ENCODE results near the gene MROH9. TPM values are rescaled to one million over a fixed set of nuclear protein-coding genes. Genes with fewer than 3 reads are reported as not detected.

Gene MROH9
- total RNA-seq (not detected), polyA plus RNA-seq (not detected), total RNA-seq (not detected)

- Mint-ChIP-seq H3K27me3 (peaks cover 6 to 18% (median 13%) of the 10 kb centered on the region in 5 donors), H3K36me3 (peaks cover 0 to 4% (median 0%) of the 10 kb centered on the region in 5 donors), H3K4me3 (no peak within 1 kb of the TSS), H3K27ac (no peak within 1 kb of the TSS), H3K9me3 (peaks cover 0 to 3% (median 0%) of the 10 kb centered on the region in 11 donors), H3K4me1 (peaks cover 0 to 1% (median 0%) of the 10 kb centered on the region in 7 donors)
- H3K4me3 ChIP-seq (ENCODE audit: low read length) = no peak within 1 kb of the TSS
- ChIA-PET CTCF (no interaction called here), POLR2A (interaction anchor here (0.6 kb wide), 1 partner anchor 23 kb away, joined by 6 read pairs; no protein-coding TSS in a partner anchor)
- H3K9me3 ChIP-seq (ENCODE audit: control insufficient read depth in 2 of 3, low read length in 3 of 3) = no peaks in the 10 kb centered on the region
- H3K36me3 ChIP-seq (ENCODE audit: control insufficient read depth in 2 of 3, insufficient read depth in 3 of 3, low read length in 3 of 3) = no peaks in the 10 kb centered on the region
- no peak within 1 kb of the TSS for H3K27ac ChIP-seq (ENCODE audit: low read depth, low read length)
- DNase-seq = no peak
- ATAC-seq = no peak
- no peaks in the 10 kb centered on the region for H3K27me3 ChIP-seq (ENCODE audit: control insufficient read depth in 2 of 2, insufficient read depth in 2 of 2, low read length in 2 of 2)
- intact Hi-C loops (cut with micrococcal nuclease) = no loop called here
- H3K4me1 ChIP-seq (ENCODE audit: control insufficient read depth in 2 of 2, insufficient read depth in 2 of 2, low read length in 2 of 2) = no peaks in the 10 kb centered on the region
Measured at GRCh38 chr1:170935231-170935630, at the start of gene MROH9. TSS of gene MROH9 (plus strand) at chr1:170935534. CDS start at chr1:170945557, 10,023 bp downstream.

GRCh38 chr1:170885551-170885950 is 49.8 kb upstream of the MROH9 start:
- intact Hi-C loops (cut with micrococcal nuclease) = no loop called here
- H3K4me3 Mint-ChIP-seq = no peak overlapping the region
- ATAC-seq = no peak

GRCh38 chr1:170886460-170886859 is 48.9 kb upstream of the MROH9 start:
- Mint-ChIP-seq H3K4me1 (no peaks in the 10 kb centered on the region), H3K36me3 (no peaks in the 10 kb centered on the region), H3K27ac (no peak overlapping the region), H3K4me3 (no peak overlapping the region), H3K9me3 (peaks cover 0 to 7% (median 0%) of the 10 kb centered on the region in 11 donors), H3K27me3 (peaks cover 0 to 35% (median 9%) of the 10 kb centered on the region in 5 donors)
- H3K9me3 ChIP-seq (ENCODE audit: control insufficient read depth in 2 of 3, low read length in 3 of 3) = no peaks in the 10 kb centered on the region
- ATAC-seq = no peak
- no peak for DNase-seq
- H3K4me1 ChIP-seq (ENCODE audit: control insufficient read depth in 2 of 2, insufficient read depth in 2 of 2, low read length in 2 of 2) = no peaks in the 10 kb centered on the region
- H3K36me3 ChIP-seq (ENCODE audit: control insufficient read depth in 2 of 3, insufficient read depth in 3 of 3, low read length in 3 of 3) = no peaks in the 10 kb centered on the region
- no peaks in the 10 kb centered on the region for H3K27me3 ChIP-seq (ENCODE audit: control insufficient read depth in 2 of 2, insufficient read depth in 2 of 2, low read length in 2 of 2)
- ChIA-PET CTCF (no interaction called here), POLR2A (no interaction called here)
- no peak overlapping the region for H3K4me3 ChIP-seq (ENCODE audit: low read length)
- intact Hi-C loops (cut with micrococcal nuclease) = no loop called here
- H3K27ac ChIP-seq (ENCODE audit: low read depth, low read length) = no peak overlapping the region

More at GRCh38 chr1:170885551-170885950, 49.8 kb upstream of the MROH9 start:
- ChIA-PET CTCF (interaction anchor here (0.6 kb wide), 1 partner anchor 957 kb away, joined by 5 read pairs; no protein-coding TSS in a partner anchor), POLR2A (no interaction called here)
- H3K27ac Mint-ChIP-seq = no peak overlapping the region
- no peaks in the 10 kb centered on the region for H3K36me3 Mint-ChIP-seq
- no peak overlapping the region for H3K4me3 ChIP-seq (ENCODE audit: low read length)
- no peak overlapping the region for H3K27ac ChIP-seq (ENCODE audit: low read depth, low read length)
- H3K4me1 ChIP-seq (ENCODE audit: control insufficient read depth in 2 of 2, insufficient read depth in 2 of 2, low read length in 2 of 2) = no peaks in the 10 kb centered on the region
- peaks cover 0 to 7% (median 0%) of the 10 kb centered on the region in 11 donors for H3K9me3 Mint-ChIP-seq
- H3K36me3 ChIP-seq (ENCODE audit: control insufficient read depth in 2 of 3, insufficient read depth in 3 of 3, low read length in 3 of 3) = no peaks in the 10 kb centered on the region
- no peaks in the 10 kb centered on the region for H3K4me1 Mint-ChIP-seq
- no peak for DNase-seq
- peaks cover 0 to 37% (median 7%) of the 10 kb centered on the region in 5 donors for H3K27me3 Mint-ChIP-seq
- no peaks in the 10 kb centered on the region for H3K9me3 ChIP-seq (ENCODE audit: control insufficient read depth in 2 of 3, low read length in 3 of 3)
- no peaks in the 10 kb centered on the region for H3K27me3 ChIP-seq (ENCODE audit: control insufficient read depth in 2 of 2, insufficient read depth in 2 of 2, low read length in 2 of 2)

- no peaks in the 10 kb centered on the region for H3K36me3 Mint-ChIP-seq
- no peaks in the 10 kb centered on the region for H3K9me3 ChIP-seq (ENCODE audit: control insufficient read depth in 2 of 3, low read length in 3 of 3)
- H3K4me3 Mint-ChIP-seq = no peak overlapping the region
- no peak overlapping the region for H3K4me3 ChIP-seq (ENCODE audit: low read length)
- H3K36me3 ChIP-seq (ENCODE audit: control insufficient read depth in 2 of 3, insufficient read depth in 3 of 3, low read length in 3 of 3) = no peaks in the 10 kb centered on the region
- no peak for DNase-seq
- peaks cover 0 to 32% (median 4%) of the 10 kb centered on the region in 5 donors for H3K27me3 Mint-ChIP-seq
- CTCF ChIA-PET = no interaction called here
- H3K4me1 ChIP-seq (ENCODE audit: control insufficient read depth in 2 of 2, insufficient read depth in 2 of 2, low read length in 2 of 2) = no peaks in the 10 kb centered on the region
- H3K27ac Mint-ChIP-seq = no peak overlapping the region
- POLR2A ChIA-PET = no interaction called here
- ATAC-seq = no peak
- H3K27me3 ChIP-seq (ENCODE audit: control insufficient read depth in 2 of 2, insufficient read depth in 2 of 2, low read length in 2 of 2) = no peaks in the 10 kb centered on the region
- peaks cover 0 to 7% (median 0%) of the 10 kb centered on the region in 11 donors for H3K9me3 Mint-ChIP-seq
- intact Hi-C loops (cut with micrococcal nuclease) = no loop called here
- no peaks in the 10 kb centered on the region for H3K4me1 Mint-ChIP-seq
- H3K27ac ChIP-seq (ENCODE audit: low read depth, low read length) = no peak overlapping the region
Measured at GRCh38 chr1:170887726-170888125, 47.6 kb upstream of the MROH9 start.

- Mint-ChIP-seq H3K27ac (no peak overlapping the region), H3K4me3 (no peak overlapping the region), H3K9me3 (peaks cover 0 to 3% (median 0%) of the 10 kb centered on the region in 11 donors), H3K36me3 (no peaks in the 10 kb centered on the region), H3K4me1 (no peaks in the 10 kb centered on the region), H3K27me3 (peaks cover 0 to 27% (median 17%) of the 10 kb centered on the region in 5 donors)
- Histone ChIP-seq H3K4me1 (ENCODE audit: control insufficient read depth in 2 of 2, insufficient read depth in 2 of 2, low read length in 2 of 2) (no peaks in the 10 kb centered on the region), H3K4me3 (ENCODE audit: low read length) (no peak overlapping the region), H3K36me3 (ENCODE audit: control insufficient read depth in 2 of 3, insufficient read depth in 3 of 3, low read length in 3 of 3) (no peaks in the 10 kb centered on the region), H3K27me3 (ENCODE audit: control insufficient read depth in 2 of 2, insufficient read depth in 2 of 2, low read length in 2 of 2) (no peaks in the 10 kb centered on the region), H3K9me3 (ENCODE audit: control insufficient read depth in 2 of 3, low read length in 3 of 3) (no peaks in the 10 kb centered on the region), H3K27ac (ENCODE audit: low read depth, low read length) (no peak overlapping the region)
- intact Hi-C loops (cut with micrococcal nuclease) = no loop called here
- CTCF ChIA-PET = no interaction called here
- no peak for DNase-seq
- ATAC-seq = no peak
- POLR2A ChIA-PET = no interaction called here
Measured at GRCh38 chr1:170891872-170892271, 43.5 kb upstream of the MROH9 start.

GRCh38 chr1:170893655-170894297 is 41.6 kb upstream of the MROH9 start:
- no peak for ATAC-seq
- Mint-ChIP-seq H3K9me3 (peaks cover 0 to 3% (median 0%) of the 10 kb centered on the region in 11 donors), H3K27ac (no peak overlapping the region), H3K27me3 (peaks cover 0 to 40% (median 23%) of the 10 kb centered on the region in 5 donors), H3K4me1 (no peaks in the 10 kb centered on the region), H3K36me3 (no peaks in the 10 kb centered on the region), H3K4me3 (no peak overlapping the region)
- Histone ChIP-seq H3K27me3 (ENCODE audit: control insufficient read depth in 2 of 2, insufficient read depth in 2 of 2, low read length in 2 of 2) (no peaks in the 10 kb centered on the region), H3K27ac (ENCODE audit: low read depth, low read length) (no peak overlapping the region), H3K4me3 (ENCODE audit: low read length) (no peak overlapping the region), H3K4me1 (ENCODE audit: control insufficient read depth in 2 of 2, insufficient read depth in 2 of 2, low read length in 2 of 2) (no peaks in the 10 kb centered on the region), H3K9me3 (ENCODE audit: control insufficient read depth in 2 of 3, low read length in 3 of 3) (no peaks in the 10 kb centered on the region), H3K36me3 (ENCODE audit: control insufficient read depth in 2 of 3, insufficient read depth in 3 of 3, low read length in 3 of 3) (no peaks in the 10 kb centered on the region)
- ChIA-PET CTCF (no interaction called here), POLR2A (no interaction called here)
- intact Hi-C loops (cut with micrococcal nuclease) = no loop called here
- no peak for DNase-seq

- Histone ChIP-seq H3K27me3 (ENCODE audit: control insufficient read depth in 2 of 2, insufficient read depth in 2 of 2, low read length in 2 of 2) (no peaks in the 10 kb centered on the region), H3K4me1 (ENCODE audit: control insufficient read depth in 2 of 2, insufficient read depth in 2 of 2, low read length in 2 of 2) (no peaks in the 10 kb centered on the region), H3K27ac (ENCODE audit: low read depth, low read length) (no peak overlapping the region), H3K4me3 (ENCODE audit: low read length) (no peak overlapping the region), H3K36me3 (ENCODE audit: control insufficient read depth in 2 of 3, insufficient read depth in 3 of 3, low read length in 3 of 3) (no peaks in the 10 kb centered on the region), H3K9me3 (ENCODE audit: control insufficient read depth in 2 of 3, low read length in 3 of 3) (no peaks in the 10 kb centered on the region)
- Mint-ChIP-seq H3K27ac (no peak overlapping the region), H3K27me3 (peaks cover 0 to 19% (median 16%) of the 10 kb centered on the region in 5 donors), H3K9me3 (peaks cover 0 to 5% (median 0%) of the 10 kb centered on the region in 11 donors), H3K36me3 (no peaks in the 10 kb centered on the region), H3K4me1 (no peaks in the 10 kb centered on the region), H3K4me3 (no peak overlapping the region)
- ChIA-PET CTCF (no interaction called here), POLR2A (no interaction called here)
- no peak for ATAC-seq
- no peak for DNase-seq
- intact Hi-C loops (cut with micrococcal nuclease) = no loop called here
Measured at GRCh38 chr1:170903961-170904360, 31.4 kb upstream of the MROH9 start.

Measured in naive thymus-derived CD4-positive, alpha-beta T cell (primary cell).